Smooth muscle cell (in vitro differentiated cells): ENCODE measurements around the gene ZDHHC3. TPM values are rescaled to one million over a fixed set of nuclear protein-coding genes. Genes with fewer than 3 reads are reported as not detected.

Experiments used
- DNase-seq: peaks from one replicate; lab custom pipeline; 2025; ENCODE audit not compliant: unreplicated experiment; lab: John Stamatoyannopoulos, UW
- H2AFZ ChIP-seq: fragments of 200-600 bp; sonication (generic); 2 replicates; pipeline ENCODE4 v1.6.0; 2016; ENCODE audit warnings: antibody characterized with exemption, low read depth, mild to moderate bottlenecking
- H3F3A ChIP-seq: fragments of 200-600 bp; sonication (generic); 2 replicates; pipeline ENCODE4 v1.6.0; 2017; ENCODE audit warnings: antibody characterized with exemption, low read depth
- H3K27ac ChIP-seq: fragments of 200-600 bp; sonication (generic); 2 replicates; pipeline ENCODE4 v1.5.1; 2016; ENCODE audit warnings: low read depth, mild to moderate bottlenecking
- H3K27me3 ChIP-seq: fragments of 200-600 bp; sonication (generic); 2 replicates; pipeline ENCODE4 v1.6.1; 2016; ENCODE audit warnings: low read depth, mild to moderate bottlenecking
- H3K36me3 ChIP-seq: fragments of 200-600 bp; sonication (generic); 2 replicates; pipeline ENCODE4 v1.5.1; 2016; ENCODE audit warnings: low read depth
- H3K4me1 ChIP-seq: fragments of 200-600 bp; sonication (generic); 2 replicates; pipeline ENCODE4 v1.5.1; 2016; ENCODE audit warnings: low read depth
- H3K4me2 ChIP-seq: fragments of 200-600 bp; sonication (generic); 2 replicates; pipeline ENCODE4 v1.6.0; 2016; ENCODE audit warnings: mild to moderate bottlenecking
- H3K4me3 ChIP-seq: fragments of 200-600 bp; sonication (generic); 2 replicates; pipeline ENCODE4 v1.5.1; 2016; ENCODE audit warnings: mild to moderate bottlenecking
- H3K79me2 ChIP-seq: fragments of 200-600 bp; sonication (generic); 2 replicates; pipeline ENCODE4 v1.6.0; 2016; ENCODE audit warnings: low read depth, mild to moderate bottlenecking
- H3K9ac ChIP-seq: fragments of 200-600 bp; sonication (generic); 2 replicates; pipeline ENCODE4 v1.6.0; 2016; ENCODE audit warnings: low read depth
- H3K9me3 ChIP-seq: fragments of 200-600 bp; sonication (generic); replicated peaks from 2 replicates; pipeline ENCODE4 v1.5.1; 2016; ENCODE audit warnings: low read depth
- H4K20me1 ChIP-seq: fragments of 200-600 bp; sonication (generic); 2 replicates; pipeline ENCODE4 v1.6.0; 2016; ENCODE audit warnings: low read depth
- WGBS: methylation state at CpG from one replicate; pipeline ENCODE4 v1.1.7; 2016; ENCODE audit warnings: low lambda C conversion rate; 5-methylcytosine and 5-hydroxymethylcytosine counted together
- polyA plus RNA-seq: library from polyadenylated mRNA; unstranded; fragments of >200 nt; fragmentation: Nextera tagmentation; extraction: Ambion mirVana; gene quantifications from 2 replicates; pipeline ENCODE4 v1.2.1, GENCODE V29; 2016
- total RNA-seq: library from RNA; depleted of rRNA; stranded (reverse); fragments of >200 nt; gene quantifications from 2 replicates; pipeline ENCODE4 v1.2.3, GENCODE V29; 2014
- TF ChIP-seq, protein P1 (sequence below): fragments of 200-600 bp; sonication (generic); IDR thresholded peaks from 2 replicates; pipeline ENCODE4 v1.5.1; 2017; ENCODE audit warnings: borderline replicate concordance, mild to moderate bottlenecking, antibody characterized with exemption; ENCODE audit not compliant: insufficient read depth, poor library complexity, severe bottlenecking

ZDHHC3 gene
- total and polyA plus RNA-seq, 2 experiments from 2014 or later = 40.5 to 63.7 TPM

DNA sequence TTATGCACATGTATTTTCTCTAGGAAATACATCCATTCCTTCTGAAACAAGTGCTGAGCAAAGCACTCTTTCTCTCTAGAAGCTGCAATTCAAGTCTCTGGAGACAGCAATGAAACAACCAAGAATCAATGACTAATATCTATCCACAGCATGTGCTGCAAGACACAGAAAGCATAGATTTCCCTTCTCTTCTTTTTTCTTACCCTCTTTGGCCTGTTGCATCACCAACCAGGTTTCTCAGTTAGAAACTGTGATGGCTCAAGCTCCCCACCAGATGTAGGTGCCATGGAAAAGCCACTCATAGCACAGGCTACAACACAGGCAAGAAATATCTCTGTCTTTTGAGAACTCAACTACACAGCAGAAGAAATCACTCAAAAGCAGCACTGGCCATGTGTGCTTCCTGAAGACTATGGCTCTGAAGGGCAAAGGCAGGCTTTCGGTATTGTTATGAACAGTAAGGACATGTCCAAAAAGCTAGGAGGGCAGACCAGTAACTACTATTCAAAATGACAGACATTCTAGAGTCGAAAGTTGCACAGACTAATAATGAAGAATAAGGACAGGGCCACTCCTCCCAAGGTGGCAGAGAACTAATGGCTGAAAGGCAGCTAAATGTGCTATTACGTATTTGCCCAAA lies 15.5 kb downstream of the ZDHHC3 start:
- Histone ChIP-seq H3K9me3 (no peaks in the 10 kb centered on the region), H3F3A (no peaks in the 10 kb centered on the region), H3K4me1 (no peaks in the 10 kb centered on the region), H3K27me3 (no peaks in the 10 kb centered on the region), H4K20me1 (peaks cover 96% of the 10 kb centered on the region), H3K36me3 (no peaks in the 10 kb centered on the region), H2AFZ (no peak overlapping the region), H3K4me3 (no peak overlapping the region), H3K79me2 (peaks cover 19% of the 10 kb centered on the region), H3K9ac (no peak overlapping the region), H3K4me2 (no peak overlapping the region), H3K27ac (no peak overlapping the region)
- no peak for DNase-seq
- WGBS = 96% methylated on average over 3 of the region's 3 CpGs
- TF ChIP-seq, protein P1, sequence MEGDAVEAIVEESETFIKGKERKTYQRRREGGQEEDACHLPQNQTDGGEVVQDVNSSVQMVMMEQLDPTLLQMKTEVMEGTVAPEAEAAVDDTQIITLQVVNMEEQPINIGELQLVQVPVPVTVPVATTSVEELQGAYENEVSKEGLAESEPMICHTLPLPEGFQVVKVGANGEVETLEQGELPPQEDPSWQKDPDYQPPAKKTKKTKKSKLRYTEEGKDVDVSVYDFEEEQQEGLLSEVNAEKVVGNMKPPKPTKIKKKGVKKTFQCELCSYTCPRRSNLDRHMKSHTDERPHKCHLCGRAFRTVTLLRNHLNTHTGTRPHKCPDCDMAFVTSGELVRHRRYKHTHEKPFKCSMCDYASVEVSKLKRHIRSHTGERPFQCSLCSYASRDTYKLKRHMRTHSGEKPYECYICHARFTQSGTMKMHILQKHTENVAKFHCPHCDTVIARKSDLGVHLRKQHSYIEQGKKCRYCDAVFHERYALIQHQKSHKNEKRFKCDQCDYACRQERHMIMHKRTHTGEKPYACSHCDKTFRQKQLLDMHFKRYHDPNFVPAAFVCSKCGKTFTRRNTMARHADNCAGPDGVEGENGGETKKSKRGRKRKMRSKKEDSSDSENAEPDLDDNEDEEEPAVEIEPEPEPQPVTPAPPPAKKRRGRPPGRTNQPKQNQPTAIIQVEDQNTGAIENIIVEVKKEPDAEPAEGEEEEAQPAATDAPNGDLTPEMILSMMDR = no peak

DNA sequence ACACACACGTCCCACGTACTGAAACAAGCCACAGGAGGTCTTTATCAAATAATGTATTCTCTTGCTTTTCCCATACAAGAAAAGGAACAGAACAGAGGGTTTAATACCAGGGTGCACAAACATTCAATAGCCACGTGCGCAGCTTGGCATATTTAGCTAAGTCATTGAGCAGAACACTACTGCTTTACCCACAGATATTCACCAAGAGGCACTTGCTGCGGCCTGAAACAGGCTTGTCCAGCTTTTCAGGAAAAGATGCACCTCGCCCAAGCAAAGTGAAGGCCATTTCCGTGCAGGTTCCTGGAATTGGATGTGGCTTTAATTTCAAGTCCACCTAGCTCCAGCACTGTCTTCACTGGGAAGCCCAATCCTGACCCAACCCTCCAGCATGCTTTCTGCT lies 17.6 kb downstream of the ZDHHC3 start:
- H3K4me2 ChIP-seq = no peak overlapping the region
- H3K4me3 ChIP-seq = no peak overlapping the region
- H3K9ac ChIP-seq = no peak overlapping the region
- H3K4me1 ChIP-seq = no peaks in the 10 kb centered on the region
- TF ChIP-seq, protein P1 = no peak
- no peaks in the 10 kb centered on the region for H3F3A ChIP-seq
- no peak for DNase-seq
- no peak overlapping the region for H2AFZ ChIP-seq
- no peaks in the 10 kb centered on the region for H3K9me3 ChIP-seq
- H3K79me2 ChIP-seq = peaks cover 9% of the 10 kb centered on the region
- 85% methylated on average over 7 of the region's 7 CpGs for WGBS
- no peaks in the 10 kb centered on the region for H3K27me3 ChIP-seq
- no peak overlapping the region for H3K27ac ChIP-seq
- no peaks in the 10 kb centered on the region for H3K36me3 ChIP-seq
- H4K20me1 ChIP-seq = peaks cover 94% of the 10 kb centered on the region

DNA sequence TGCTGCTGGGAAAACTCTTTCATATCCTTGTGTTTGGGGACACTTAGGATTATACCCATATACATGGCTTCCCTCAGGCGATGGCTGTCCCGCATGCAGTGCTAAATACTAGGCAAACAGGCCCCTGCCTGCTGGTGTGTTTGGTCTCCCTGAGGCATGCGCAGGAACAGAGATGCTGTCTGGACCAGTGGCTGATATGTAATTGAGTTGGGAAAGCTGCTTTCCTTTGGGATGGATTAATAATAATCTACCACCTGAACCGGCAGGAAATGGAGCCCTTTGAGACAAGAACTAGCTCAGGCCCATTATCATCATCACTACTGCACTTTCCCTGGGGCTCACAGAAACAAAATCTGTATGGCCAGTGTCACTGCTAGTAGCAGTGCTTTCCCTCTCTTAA lies 18.0 kb downstream of the ZDHHC3 start:
- H3F3A ChIP-seq = no peaks in the 10 kb centered on the region
- no peaks in the 10 kb centered on the region for H3K4me1 ChIP-seq
- peaks cover 94% of the 10 kb centered on the region for H4K20me1 ChIP-seq
- H3K4me3 ChIP-seq = no peak overlapping the region
- no peaks in the 10 kb centered on the region for H3K36me3 ChIP-seq
- no peak overlapping the region for H3K4me2 ChIP-seq
- no peak overlapping the region for H3K9ac ChIP-seq
- H3K79me2 ChIP-seq = peaks cover 8% of the 10 kb centered on the region
- no peak overlapping the region for H2AFZ ChIP-seq
- TF ChIP-seq, protein P1 = no peak
- no peaks in the 10 kb centered on the region for H3K27me3 ChIP-seq
- WGBS = 90% methylated on average over 4 of the region's 4 CpGs
- DNase-seq = no peak
- no peaks in the 10 kb centered on the region for H3K9me3 ChIP-seq
- H3K27ac ChIP-seq = no peak overlapping the region

DNA sequence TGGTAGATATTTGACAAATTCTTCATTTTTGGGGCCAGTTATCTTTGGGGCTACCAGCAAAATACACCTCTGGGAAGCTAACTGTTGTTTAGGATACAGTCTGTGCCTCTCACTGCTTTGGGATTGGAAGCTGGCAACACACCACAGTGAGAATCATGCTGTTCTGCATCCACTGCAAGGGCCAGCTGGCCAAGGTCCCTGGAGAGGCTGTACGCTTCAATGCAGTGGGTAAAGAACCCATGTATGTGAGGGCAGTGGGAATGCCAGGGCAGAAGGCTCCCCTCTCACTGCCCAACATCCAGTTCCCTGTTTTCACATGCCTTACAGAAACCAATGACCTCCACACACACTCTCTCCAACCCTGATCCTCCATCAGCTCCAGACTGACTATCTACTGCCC lies 20.1 kb downstream of the ZDHHC3 start:
- 91% methylated on average over 1 of the region's 1 CpG for WGBS
- Histone ChIP-seq H4K20me1 (peaks cover 90% of the 10 kb centered on the region), H3K4me2 (no peak overlapping the region), H2AFZ (no peak overlapping the region), H3K4me1 (no peaks in the 10 kb centered on the region), H3K36me3 (no peaks in the 10 kb centered on the region), H3K9me3 (no peaks in the 10 kb centered on the region), H3K27ac (no peak overlapping the region), H3K9ac (no peak overlapping the region), H3K27me3 (no peaks in the 10 kb centered on the region), H3K4me3 (no peak overlapping the region), H3F3A (no peaks in the 10 kb centered on the region), H3K79me2 (peaks cover 4% of the 10 kb centered on the region)
- DNase-seq = no peak
- TF ChIP-seq, protein P1 = no peak
